ENCODE results near the gene CARD11.

Gene CARD11

GRCh38 chr7:2937701-2938513, 105.8 kb downstream of the CARD11 start:
- DNase-seq = no peak

GRCh38 chr7:2936891-2937580, 106.6 kb downstream of the CARD11 start:
- DNase-seq = no peak

GRCh38 chr7:2936301-2936700, 107.4 kb downstream of the CARD11 start:
- no peak for DNase-seq

GRCh38 chr7:2934984-2935740, 108.5 kb downstream of the CARD11 start:
- DNase-seq = no peak

GRCh38 chr7:2934211-2934731, 109.4 kb downstream of the CARD11 start:
- no peak for DNase-seq

- peak; percentile 88 for DNase-seq
These were observed 111.0 kb downstream of the CARD11 start for GRCh38 chr7:2932402-2933251.

- DNase-seq = no peak
These were observed 112.6 kb downstream of the CARD11 start for GRCh38 chr7:2931034-2931415.

GRCh38 chr7:2930310-2931033, 113.2 kb downstream of the CARD11 start:
- no peak for DNase-seq

- peak; percentile 41 for DNase-seq
These were observed 114.1 kb downstream of the CARD11 start for GRCh38 chr7:2929321-2930201.

- DNase-seq = peak; percentile 67
These were observed 114.9 kb downstream of the CARD11 start for GRCh38 chr7:2928613-2929311.

GRCh38 chr7:2928256-2928612, 115.4 kb downstream of the CARD11 start:
- no peak for DNase-seq

- DNase-seq = no peak
These were observed 116.1 kb downstream of the CARD11 start for GRCh38 chr7:2927592-2927991.

- DNase-seq = no peak
These were observed 116.7 kb downstream of the CARD11 start for GRCh38 chr7:2926896-2927405.

- DNase-seq = no peak
These were observed 117.4 kb downstream of the CARD11 start for GRCh38 chr7:2926120-2926895.

GRCh38 chr7:2924866-2925840, 118.5 kb downstream of the CARD11 start:
- DNase-seq = peak; percentile 43

- DNase-seq = no peak
These were observed 119.6 kb downstream of the CARD11 start for GRCh38 chr7:2923886-2924574.

GRCh38 chr7:2923291-2923781, 120.3 kb downstream of the CARD11 start:
- no peak for DNase-seq
